Keratinocyte (primary cell): ENCODE data around the gene RCHY1. TPM values are rescaled to one million over a fixed set of nuclear protein-coding genes. Genes with fewer than 3 reads are reported as not detected.

Experiments used
- DNase-seq: peaks from one replicate; pipeline ENCODE4 v3.0.0-alpha.2; 2011; ENCODE audit warnings: low read depth, missing footprints, low spot score
- FAIRE-seq: peaks from 2 replicates; lab custom pipeline; 2011; peaks lifted over from hg19 to GRCh38; lab: Jason Lieb, UNC
- H2AFZ ChIP-seq: 2 replicates; pipeline ENCODE4 v1.6.0; 2012; ENCODE audit warnings: low read length, control low read depth, inconsistent platforms; ENCODE audit not compliant: control insufficient read depth
- H3K27ac ChIP-seq: 2 replicates; pipeline ENCODE4 v1.5.1; 2011; ENCODE audit warnings: low read length; ENCODE audit not compliant: control insufficient read depth, insufficient read depth
- H3K27me3 ChIP-seq: 3 replicates; pipeline ENCODE4 v1.6.0; 2011; ENCODE audit warnings: low read length; ENCODE audit not compliant: control insufficient read depth, insufficient read depth; ENCODE audit errors: extremely low read depth
- H3K36me3 ChIP-seq, 2 experiments: 2 replicates in 1 of 2; 3 replicates in 1 of 2; pipeline ENCODE4 v1.5.1; 2011; ENCODE audit warnings: low read length in 2 of 2, mild to moderate bottlenecking in 1 of 2; ENCODE audit not compliant: control insufficient read depth in 2 of 2, insufficient read depth in 2 of 2; ENCODE audit errors: extremely low read depth in 1 of 2
- H3K4me1 ChIP-seq: 3 replicates; pipeline ENCODE4 v1.5.1; 2011; ENCODE audit warnings: low read length; ENCODE audit not compliant: control insufficient read depth, insufficient read depth; ENCODE audit errors: extremely low read depth
- H3K4me2 ChIP-seq: 3 replicates; pipeline ENCODE4 v1.6.0; 2011; ENCODE audit warnings: low read depth, low read length; ENCODE audit not compliant: control insufficient read depth, insufficient read depth; ENCODE audit errors: extremely low read depth
- H3K4me3 ChIP-seq, 3 experiments: fragments of 200-600 bp in 1 of 3; sonication (generic) in 1 of 3; 2 replicates in 2 of 3; 3 replicates in 1 of 3; pipeline ENCODE4 v1.5.1; 2011 to 2016; ENCODE audit warnings: low read length in 3 of 3, mild to moderate bottlenecking in 3 of 3, control low read depth in 2 of 3, inconsistent platforms in 1 of 3, low read depth in 1 of 3, mixed read lengths in 1 of 3, mixed run types in 1 of 3, moderate library complexity in 1 of 3; ENCODE audit not compliant: control insufficient read depth in 2 of 3, insufficient read depth in 2 of 3; ENCODE audit errors: extremely low read depth in 1 of 3
- H3K79me2 ChIP-seq: 2 replicates; pipeline ENCODE4 v1.6.0; 2012; ENCODE audit warnings: low read length; ENCODE audit not compliant: control insufficient read depth, insufficient read depth
- H3K9ac ChIP-seq: 3 replicates; pipeline ENCODE4 v1.6.0; 2011; ENCODE audit warnings: low read length; ENCODE audit not compliant: control insufficient read depth, insufficient read depth; ENCODE audit errors: extremely low read depth
- H3K9me1 ChIP-seq: 3 replicates; pipeline ENCODE4 v1.6.0; 2011; ENCODE audit warnings: low read length; ENCODE audit not compliant: control insufficient read depth, insufficient read depth; ENCODE audit errors: extremely low read depth
- H3K9me3 ChIP-seq: 2 replicates; pipeline ENCODE4 v1.5.1; 2012; ENCODE audit warnings: low read depth, low read length; ENCODE audit not compliant: control insufficient read depth
- H4K20me1 ChIP-seq: 3 replicates; pipeline ENCODE4 v1.6.0; 2011; ENCODE audit warnings: low read length; ENCODE audit not compliant: control insufficient read depth, insufficient read depth; ENCODE audit errors: extremely low read depth
- CTCF ChIP-seq, 3 experiments: IDR thresholded peaks in 1 of 3; conservative IDR thresholded peaks in 1 of 3; optimal IDR thresholded peaks in 1 of 3; 2 replicates in 2 of 3; 3 replicates in 1 of 3; pipeline versions ENCODE3 to v1.5.1; 2011; ENCODE audit warnings: low read length in 3 of 3, mild to moderate bottlenecking in 3 of 3, moderate library complexity in 2 of 3, control low read depth in 1 of 3, inconsistent platforms in 1 of 3; ENCODE audit not compliant: insufficient read depth in 2 of 3; ENCODE audit errors: extremely low read depth in 1 of 3
- EZH2 ChIP-seq: IDR thresholded peaks from one replicate; pipeline ENCODE4 v1.6.1; 2012; ENCODE audit warnings: inconsistent platforms, mild to moderate bottlenecking, low read length, moderate library complexity
- dilution Hi-C: fragments of 300-500 bp; cut with MboI; formaldehyde crosslinking; loops from one replicate; pipeline ENCODE4 v1.7.0; 2020; ENCODE audit warnings: low sequenced_read_pairs; ENCODE audit not compliant: extremely low pct_ligation_motif_present
- polyA plus RNA-seq, 5 experiments: library from polyadenylated mRNA; depleted of rRNA in 3 of 5; stranded (reverse) in 3 of 5; stranded (forward) in 1 of 5; unstranded in 1 of 5; fragments of >200 nt; gene quantifications; 1 replicate in 1 of 5; 2 replicates in 3 of 5; 3 replicates in 1 of 5; pipeline versions ENCODE4 v1.2.1 to v1.2.3, GENCODE V29; 2011 to 2012; ENCODE audit warnings: missing spikeins in 2 of 5, low read depth in 1 of 5, low replicate concordance in 1 of 5

RCHY1 gene
- polyA plus RNA-seq, 1 donor (not counting 4 experiments of a cell fraction or from before 2014, with no cell fraction given), result 29.0 TPM

GRCh38 chr4:75547647-75548387, 33.6 kb upstream of the RCHY1 start:
- H2AFZ ChIP-seq, result no peak overlapping the region
- H3K79me2 ChIP-seq, result no peaks in the 10 kb centered on the region
- no peaks in the 10 kb centered on the region for H3K27me3 ChIP-seq
- no peaks in the 10 kb centered on the region for H4K20me1 ChIP-seq
- H3K4me1 ChIP-seq, result peaks cover 11% of the 10 kb centered on the region
- no peak overlapping the region for H3K4me3 ChIP-seq
- no peak overlapping the region for H3K4me2 ChIP-seq
- no peak overlapping the region for H3K9ac ChIP-seq
- H3K27ac ChIP-seq, result no peak overlapping the region
- FAIRE-seq, result no peak
- TF ChIP-seq CTCF (optimal IDR thresholded peaks at IDR 0.05 in 1 of 3, IDR thresholded peaks at IDR 0.05 in 1 of 3, conservative IDR thresholded peaks at IDR 0.05 in 1 of 3; ENCODE audit: extremely low read depth in 1 of 3, insufficient read depth in 2 of 3, low read length in 3 of 3), result no peak
- no peak for TF ChIP-seq EZH2
- H3K36me3 ChIP-seq, result no peaks in the 10 kb centered on the region
- DNase-seq, result no peak
- no peaks in the 10 kb centered on the region for H3K9me3 ChIP-seq
- H3K9me1 ChIP-seq, result no peaks in the 10 kb centered on the region
- dilution Hi-C loops, result no loop called here

GRCh38 chr4:75545526-75545925, 31.3 kb upstream of the RCHY1 start:
- no peaks in the 10 kb centered on the region for H3K9me3 ChIP-seq
- DNase-seq (no peak), FAIRE-seq (no peak)
- no peaks in the 10 kb centered on the region for H4K20me1 ChIP-seq
- H3K4me1 ChIP-seq, result peaks cover 19% of the 10 kb centered on the region
- H3K27ac ChIP-seq, result no peak overlapping the region
- H3K79me2 ChIP-seq, result no peaks in the 10 kb centered on the region
- no peak overlapping the region for H3K9ac ChIP-seq
- H3K36me3 ChIP-seq, result no peaks in the 10 kb centered on the region
- no peaks in the 10 kb centered on the region for H3K9me1 ChIP-seq
- H2AFZ ChIP-seq, result no peak overlapping the region
- dilution Hi-C loops, result no loop called here
- H3K27me3 ChIP-seq, result no peaks in the 10 kb centered on the region
- no peak overlapping the region for H3K4me3 ChIP-seq
- TF ChIP-seq CTCF (optimal IDR thresholded peaks at IDR 0.05 in 1 of 3, IDR thresholded peaks at IDR 0.05 in 1 of 3, conservative IDR thresholded peaks at IDR 0.05 in 1 of 3; ENCODE audit: extremely low read depth in 1 of 3, insufficient read depth in 2 of 3, low read length in 3 of 3) (no peak), EZH2 (no peak)
- no peak overlapping the region for H3K4me2 ChIP-seq
